GM12873 (cell line): ENCODE measurements around the gene DYNLT1.

Experiments used
- CTCF ChIP-seq: IDR thresholded peaks from 2 replicates; pipeline ENCODE4 v1.5.1; 2012; ENCODE audit warnings: low read depth, mild to moderate bottlenecking, moderate library complexity, low read length, control low read depth; ENCODE audit not compliant: insufficient read depth; ENCODE audit errors: missing control alignments

DYNLT1 gene

DNA sequence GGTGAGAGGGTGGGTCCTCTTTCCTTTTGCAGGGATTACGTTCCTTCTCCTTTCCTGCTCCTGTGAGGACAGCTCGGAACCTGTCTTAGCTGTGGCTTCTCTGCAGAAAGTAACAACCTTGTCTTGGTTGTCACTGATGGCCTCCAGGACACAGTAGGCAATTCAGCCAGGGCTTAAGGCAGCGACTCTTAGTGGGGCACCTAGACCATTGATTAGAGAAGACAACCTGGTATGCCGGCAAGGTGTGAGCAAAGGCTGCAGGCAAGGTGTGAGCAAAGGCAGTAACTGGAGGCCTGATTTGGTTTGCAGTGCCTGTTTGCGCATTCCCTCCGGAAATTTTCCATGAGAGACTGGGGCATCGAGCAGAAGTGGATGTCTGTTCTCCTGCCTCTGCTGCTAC, 37.6 kb downstream of the DYNLT1 start:
- no peak for TF ChIP-seq CTCF

DNA sequence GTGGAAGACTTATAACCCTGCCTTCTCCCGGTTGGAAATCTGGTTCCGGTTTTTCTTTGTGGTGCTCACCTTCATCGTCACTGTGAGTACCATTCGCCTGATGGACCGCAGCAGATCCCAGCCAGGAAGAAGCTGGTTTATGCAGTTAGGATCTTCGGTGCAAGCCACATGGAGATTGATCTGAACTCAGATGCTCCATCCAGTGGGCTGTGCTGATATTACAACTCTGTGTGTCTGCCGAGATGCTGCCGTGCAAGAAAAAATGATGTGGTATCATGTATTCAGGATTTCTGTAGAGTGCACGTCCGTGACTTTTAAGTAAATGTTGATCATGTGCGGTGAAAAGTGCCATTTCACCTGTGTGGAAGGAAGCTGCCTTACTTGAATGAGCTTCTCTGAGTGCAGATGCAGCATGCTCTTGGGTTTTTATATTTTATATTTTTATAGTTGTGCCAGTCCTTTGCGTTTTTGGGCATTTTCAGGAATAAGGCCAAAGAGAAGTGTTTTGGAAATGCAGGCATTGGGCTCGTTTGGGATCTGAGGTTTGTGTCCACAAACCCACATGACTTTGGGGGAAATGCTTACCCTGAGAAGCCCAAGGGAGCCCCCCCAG, 39.2 kb downstream of the DYNLT1 start:
- peak; percentile 83 for TF ChIP-seq CTCF

DNA sequence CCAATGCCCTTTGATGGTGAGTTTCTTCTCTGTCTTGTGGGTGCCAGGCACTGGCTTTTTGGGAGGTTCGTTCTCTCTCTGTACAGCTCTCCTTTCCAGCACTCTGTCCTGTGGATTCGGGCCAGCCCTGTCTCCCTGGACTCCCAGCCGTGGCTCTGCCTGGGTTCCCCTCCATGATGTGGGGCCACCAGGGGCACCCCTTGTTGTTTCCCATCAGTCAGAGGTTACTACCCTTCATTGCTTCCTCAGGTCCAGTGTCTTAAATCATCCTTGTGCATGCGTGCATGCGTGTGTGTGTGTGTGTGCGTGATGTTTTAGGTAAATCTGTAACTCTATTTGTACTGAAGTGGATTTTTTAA, 40.5 kb downstream of the DYNLT1 start:
- TF ChIP-seq CTCF, result no peak

GRCh38 chr6:158603261-158604047, 41.1 kb downstream of the DYNLT1 start:
- TF ChIP-seq CTCF, result no peak

DNA sequence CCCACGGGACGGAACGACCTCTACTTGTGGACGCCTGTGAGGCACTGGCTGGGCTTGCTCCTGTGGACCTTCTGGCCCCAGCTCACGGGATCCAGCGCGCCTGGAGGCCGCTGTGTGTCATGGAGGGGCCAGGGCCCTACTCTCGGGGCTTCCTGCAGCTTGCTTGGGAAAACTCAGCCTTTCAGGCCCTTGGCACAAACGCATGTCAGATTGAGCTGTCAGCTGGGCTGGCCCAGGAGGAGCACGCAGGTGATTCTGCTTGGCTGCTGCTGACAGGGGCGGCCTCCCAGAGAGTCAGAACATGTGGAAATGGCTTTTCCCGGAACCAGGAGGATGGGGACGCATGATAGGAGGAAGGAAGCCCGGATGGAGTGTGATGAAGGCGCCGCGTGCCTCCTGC, 44.9 kb downstream of the DYNLT1 start:
- TF ChIP-seq CTCF, result no peak

DNA sequence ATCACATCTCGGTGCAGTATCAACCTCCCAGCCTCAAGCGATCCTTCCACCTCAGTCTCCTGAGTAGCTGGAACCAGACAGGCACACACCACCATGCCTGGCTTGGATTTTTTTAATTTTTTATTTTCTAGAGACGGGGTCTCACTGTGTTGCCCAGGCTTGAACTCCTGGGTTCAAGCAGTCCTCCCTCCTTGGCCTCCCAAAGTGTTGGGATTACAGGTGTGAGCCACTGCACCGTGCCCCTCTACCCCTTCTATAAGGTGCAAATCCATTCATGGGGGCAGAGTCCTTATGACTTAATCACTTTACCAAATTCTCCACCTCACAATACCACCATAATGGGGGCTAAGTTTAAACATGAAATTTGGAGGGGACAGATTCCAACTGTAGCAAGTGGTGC, 47.0 kb downstream of the DYNLT1 start:
- TF ChIP-seq CTCF, result no peak

DNA sequence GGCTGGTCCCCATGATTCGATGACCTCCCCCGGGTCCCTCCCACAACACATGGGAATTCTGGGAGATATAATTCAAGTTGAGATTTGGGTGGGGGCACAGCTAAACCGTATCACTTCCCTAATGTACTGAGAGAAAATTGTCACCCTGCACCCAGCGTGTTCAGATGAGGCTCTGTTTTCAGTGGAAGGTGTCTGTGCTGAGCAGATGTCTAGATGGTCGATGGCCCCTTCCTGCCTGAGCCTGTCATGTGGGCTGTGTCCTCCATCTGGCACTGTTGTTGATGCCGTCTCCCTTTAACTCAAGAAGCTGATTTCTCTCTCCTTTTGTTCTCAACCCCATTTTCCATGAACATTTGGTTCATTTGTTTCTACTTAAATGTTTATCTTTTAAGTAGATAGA, 47.7 kb downstream of the DYNLT1 start:
- TF ChIP-seq CTCF, result no peak
